ENCODE measurements around the gene NUMB.

The NUMB gene

DNA sequence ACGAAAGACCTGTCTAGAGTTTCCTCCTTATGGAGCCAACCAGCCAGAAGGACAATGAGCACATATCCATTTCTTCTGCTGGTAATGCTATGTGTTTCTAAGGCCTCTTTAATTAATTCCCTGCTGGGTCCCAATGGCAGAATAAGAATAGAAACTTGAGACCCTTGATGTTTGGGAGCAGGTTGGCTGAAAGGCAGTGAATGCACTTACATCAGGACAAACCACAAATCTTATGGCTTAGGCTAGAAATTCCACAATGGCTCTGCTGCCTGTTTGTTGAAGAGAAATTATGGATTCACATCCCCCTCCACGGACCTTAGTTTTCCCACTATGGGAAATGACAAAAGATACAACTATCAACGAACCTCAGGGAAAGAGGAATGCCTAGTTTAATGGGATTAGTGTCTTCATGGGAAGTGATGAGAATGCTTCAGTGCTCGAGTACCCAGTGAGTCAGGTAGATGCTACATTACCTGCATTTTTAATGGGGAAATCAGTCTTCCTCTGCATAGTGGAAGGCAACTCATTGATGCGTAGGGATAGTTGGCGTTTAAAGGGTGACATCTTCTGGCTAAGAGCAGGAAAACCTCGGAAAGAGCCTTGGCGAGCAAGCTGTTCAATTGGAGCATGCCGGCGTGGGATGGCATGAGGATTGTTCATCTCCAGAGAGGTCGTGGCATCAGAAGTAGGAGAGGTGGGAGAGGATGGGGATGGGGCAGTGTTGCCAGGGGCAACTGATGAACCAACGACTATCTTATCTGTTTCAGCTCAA is 174.6 kb downstream of the NUMB start:
- no peak for FAIRE-seq

DNA sequence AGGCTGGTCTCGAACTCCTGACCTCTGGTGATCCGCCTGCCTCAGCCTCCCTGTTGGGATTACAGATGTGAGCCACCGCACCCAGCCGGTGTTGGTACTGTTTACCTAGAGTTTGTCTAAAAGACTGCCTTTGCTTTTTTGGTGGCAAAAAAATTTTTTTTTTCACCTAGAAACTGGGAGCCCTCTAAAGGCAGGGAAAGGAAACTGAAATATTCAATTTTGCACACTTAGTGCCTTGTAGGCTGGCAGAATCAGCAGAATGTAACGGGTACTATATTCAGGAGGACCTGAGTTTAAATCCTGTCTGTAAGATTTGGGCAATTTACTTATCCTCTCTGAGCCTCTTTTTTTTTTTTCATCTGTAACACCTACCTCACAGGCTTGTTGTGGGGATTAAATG is 177.4 kb downstream of the NUMB start:
- no peak for FAIRE-seq

- no peak for FAIRE-seq
Observed at GRCh38 chr14:73277376-73277775, 181.0 kb downstream of the NUMB start.

- no peak for FAIRE-seq
Observed at GRCh38 chr14:73276836-73277235, 181.5 kb downstream of the NUMB start.

- no peak for FAIRE-seq
Observed at GRCh38 chr14:73273799-73274198, 184.5 kb downstream of the NUMB start.

DNA sequence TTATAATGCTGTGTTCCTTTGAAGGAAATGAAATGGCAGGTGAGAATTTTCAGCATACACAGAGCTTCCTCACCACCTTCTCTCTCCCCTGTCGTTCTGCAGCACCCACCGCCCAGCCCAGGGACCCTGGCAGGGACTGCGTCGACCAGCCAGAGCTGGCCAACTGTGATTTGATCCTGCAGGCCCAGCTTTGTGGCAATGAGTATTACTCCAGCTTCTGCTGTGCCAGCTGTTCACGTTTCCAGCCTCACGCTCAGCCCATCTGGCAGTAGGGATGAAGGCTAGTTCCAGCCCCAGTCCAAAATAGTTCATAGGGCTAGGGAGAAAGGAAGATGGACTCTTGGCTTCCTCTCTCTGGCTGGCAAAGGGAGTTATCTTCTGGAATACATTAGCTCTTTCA is 186.0 kb downstream of the NUMB start:
- FAIRE-seq: no peak

DNA sequence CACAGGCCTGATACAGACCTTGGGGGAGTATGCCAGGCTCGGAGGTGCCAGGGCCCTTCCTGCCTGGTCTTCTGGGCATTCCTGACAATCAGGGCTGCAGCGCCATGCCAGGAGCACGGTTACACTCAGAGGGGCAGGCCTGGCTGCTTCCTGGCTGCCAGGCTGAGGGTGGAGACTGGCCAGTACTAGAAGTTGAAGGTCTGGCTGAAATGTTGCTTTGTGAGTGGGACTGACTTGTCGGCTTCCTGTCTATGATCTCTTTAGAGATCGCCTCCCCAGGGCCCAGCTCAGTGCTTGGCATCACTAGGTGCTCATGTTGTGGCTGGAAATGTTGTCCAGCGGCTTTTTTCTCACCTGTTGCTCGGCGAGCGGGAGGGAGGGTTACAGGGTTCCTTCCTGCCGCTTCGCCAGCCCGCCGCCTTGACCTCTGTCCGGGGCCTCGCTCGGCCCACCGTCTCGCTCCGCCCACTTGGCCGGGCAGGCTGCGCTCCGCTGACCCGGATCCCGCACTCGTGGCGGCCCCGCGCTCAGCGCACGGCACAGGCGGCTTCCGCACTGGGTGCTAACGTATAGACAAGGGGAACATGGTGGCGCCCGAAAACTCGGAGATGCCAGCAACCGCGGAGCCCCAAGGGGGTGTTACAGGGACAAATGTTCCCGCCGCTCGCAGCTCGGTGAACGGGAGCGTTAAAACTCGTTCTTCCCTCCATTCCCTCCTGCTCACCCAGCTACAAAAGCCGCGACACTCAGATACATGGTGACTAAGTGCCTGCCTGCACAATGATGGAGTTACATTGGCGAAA is 188.4 kb downstream of the NUMB start:
- FAIRE-seq: no peak

DNA sequence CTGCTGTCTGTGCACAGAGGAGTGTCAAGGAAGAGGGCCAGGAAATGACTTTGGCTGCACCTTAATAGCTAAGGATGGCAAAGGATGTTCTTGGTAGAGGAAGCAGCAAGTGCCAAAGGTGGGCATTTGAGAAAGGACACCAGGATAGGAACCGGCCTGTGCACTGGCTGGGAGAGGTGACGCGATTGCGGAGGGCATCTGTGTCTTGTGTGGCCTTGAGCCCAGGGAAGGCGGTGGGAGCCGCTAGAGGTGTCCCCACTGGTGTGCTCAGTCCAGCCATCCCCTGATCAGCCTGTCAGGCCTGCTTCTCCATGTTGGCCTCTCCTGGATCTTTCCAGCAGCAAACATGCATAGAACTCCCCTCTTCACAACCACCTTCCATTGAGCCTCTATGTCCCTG is 190.9 kb downstream of the NUMB start:
- no peak for FAIRE-seq

DNA sequence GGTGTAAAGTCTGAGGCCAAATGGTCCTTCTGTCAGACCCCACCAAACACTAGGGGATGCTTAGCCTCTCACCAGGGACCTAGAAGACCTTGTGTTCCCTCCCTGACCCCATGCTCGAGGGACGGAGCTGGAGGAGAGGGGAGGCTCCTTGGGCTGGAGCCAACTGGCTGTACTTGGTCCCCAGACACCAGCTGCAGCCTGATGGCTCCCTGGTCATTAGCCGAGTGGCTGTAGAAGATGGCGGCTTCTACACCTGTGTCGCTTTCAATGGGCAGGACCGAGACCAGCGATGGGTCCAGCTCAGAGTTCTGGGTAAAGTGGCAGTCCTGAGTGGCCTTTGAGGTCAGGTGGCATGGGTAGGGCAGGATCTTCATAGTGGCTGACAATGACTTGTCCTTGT is 192.0 kb downstream of the NUMB start:
- FAIRE-seq: no peak

GRCh38 chr14:73265721-73266046 is 192.7 kb downstream of the NUMB start:
- no peak for FAIRE-seq

- no peak for FAIRE-seq
Observed at GRCh38 chr14:73264885-73265720, 193.2 kb downstream of the NUMB start.

DNA sequence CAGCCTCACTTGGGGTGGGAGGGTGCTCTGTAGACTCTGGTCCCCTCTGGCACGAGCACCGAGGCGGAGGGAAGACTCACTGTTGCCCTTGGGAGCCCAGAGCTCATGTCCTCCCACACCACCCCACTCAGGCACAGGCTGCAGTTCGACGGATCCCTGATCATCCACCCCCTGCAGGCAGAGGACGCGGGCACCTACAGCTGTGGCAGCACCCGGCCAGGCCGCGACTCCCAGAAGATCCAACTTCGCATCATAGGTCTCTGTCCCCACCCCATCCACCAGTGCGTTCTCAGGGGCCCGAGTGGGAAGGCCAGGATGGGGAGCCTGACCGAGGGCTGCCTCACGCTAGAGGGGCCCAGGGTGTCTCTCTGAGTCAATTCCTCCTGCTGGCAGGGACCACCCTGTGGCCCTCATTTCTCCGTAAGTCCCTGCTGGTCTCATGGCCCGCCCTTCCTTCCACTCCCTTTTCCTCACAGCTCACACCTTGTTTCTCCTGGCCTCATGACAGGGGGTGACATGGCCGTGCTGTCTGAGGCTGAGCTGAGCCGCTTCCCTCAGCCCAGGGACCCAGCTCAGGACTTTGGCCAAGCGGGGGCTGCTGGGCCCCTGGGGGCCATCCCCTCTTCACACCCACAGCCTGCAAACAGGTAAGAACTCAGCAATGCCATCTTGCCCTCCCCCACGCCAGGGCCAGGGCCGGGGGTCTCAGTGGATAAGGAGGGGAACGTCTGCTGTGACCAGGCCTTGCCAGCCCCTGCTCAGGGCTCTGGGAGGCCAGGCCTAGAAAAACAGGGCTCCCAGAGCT is 194.1 kb downstream of the NUMB start:
- FAIRE-seq: no peak

- FAIRE-seq: no peak
Observed at GRCh38 chr14:73263606-73264005, 194.7 kb downstream of the NUMB start.

GRCh38 chr14:73262427-73263183 is 195.7 kb downstream of the NUMB start:
- no peak for FAIRE-seq

DNA sequence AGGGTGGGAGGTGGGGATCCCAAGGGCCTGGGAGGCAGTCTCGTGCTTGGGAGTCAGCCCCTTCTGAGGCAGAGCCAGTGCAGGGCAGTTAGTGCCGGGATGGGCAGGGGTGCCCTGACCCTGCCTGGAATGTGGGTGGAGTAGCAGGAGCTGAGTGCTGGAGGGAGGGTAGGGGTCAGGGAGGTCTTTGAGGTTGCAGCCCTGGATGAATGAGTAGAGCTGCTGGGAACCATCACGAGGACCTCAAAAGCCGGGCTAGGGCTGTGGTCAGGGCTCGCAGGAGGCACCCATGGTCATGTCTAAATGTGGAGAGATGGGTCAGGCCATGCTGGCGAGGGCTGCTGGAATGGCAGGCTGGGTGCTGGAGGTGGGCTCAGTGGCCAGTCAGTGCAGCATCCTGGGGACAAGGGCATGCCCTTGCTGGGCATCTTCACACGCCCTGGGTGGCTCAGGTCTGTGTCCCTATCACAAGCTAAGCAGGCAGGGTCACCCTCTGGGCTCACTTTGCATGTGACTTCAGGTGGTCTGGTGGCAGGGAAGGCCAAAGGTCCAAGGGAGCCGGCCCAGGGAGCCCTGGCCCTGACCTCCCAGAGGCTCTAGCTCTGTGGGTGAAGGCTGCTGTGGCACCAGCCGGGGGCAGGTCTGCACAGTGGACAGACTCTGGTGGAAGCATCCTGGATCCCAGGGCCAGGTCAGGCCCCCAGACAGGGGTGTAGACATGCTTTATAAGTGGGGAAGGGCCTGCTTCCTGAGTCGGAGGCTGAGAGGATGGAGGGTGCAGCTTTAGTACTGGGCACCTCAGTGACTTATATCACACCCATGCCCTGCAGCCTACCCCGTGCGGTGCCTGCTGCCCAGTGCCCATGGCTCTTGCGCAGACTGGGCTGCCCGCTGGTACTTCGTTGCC is 196.6 kb downstream of the NUMB start:
- no peak for FAIRE-seq

- no peak for FAIRE-seq
Observed at GRCh38 chr14:73261075-73261474, 197.3 kb downstream of the NUMB start.

DNA sequence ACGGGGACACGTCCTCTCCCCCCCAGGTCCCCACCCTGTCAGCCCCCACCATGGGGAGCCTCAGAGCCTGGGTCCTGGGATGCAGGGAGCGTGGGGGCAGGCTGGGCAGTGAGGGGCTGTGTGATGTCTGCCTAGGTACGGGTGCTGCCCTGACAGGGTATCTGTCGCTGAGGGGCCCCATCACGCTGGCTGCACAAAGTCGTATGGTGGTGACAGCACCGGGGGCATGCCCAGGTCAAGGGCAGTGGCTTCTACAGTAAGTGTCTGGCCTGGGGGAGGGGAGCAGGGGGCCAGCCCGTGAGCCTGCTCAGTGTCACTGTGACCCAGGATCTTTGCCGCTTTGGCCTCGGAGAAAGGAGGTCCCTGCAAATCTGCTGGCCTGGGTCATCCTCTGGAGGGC is 197.8 kb downstream of the NUMB start:
- no peak for FAIRE-seq

GRCh38 chr14:73259837-73260236 is 198.5 kb downstream of the NUMB start:
- FAIRE-seq: no peak

GRCh38 chr14:73258845-73259611 is 199.3 kb downstream of the NUMB start:
- no peak for FAIRE-seq

DNA sequence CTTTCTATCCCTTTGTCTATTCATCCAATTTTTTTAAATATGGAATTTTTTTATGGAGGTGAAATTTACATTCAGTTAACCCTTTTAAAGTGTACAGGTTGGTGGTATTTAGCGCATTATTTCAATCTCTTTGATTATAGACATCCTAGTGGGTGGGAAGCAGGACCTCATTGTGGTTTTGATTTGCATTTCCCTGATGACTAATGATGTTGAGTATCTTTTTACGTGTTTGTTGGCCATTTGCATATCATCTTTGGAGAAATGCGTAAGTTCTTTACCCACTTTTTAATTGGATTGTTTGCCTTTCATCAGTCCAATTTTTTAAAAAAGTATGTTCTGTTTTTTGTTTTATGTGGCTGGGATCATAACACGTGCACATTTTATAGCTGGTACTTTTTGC is 200.3 kb downstream of the NUMB start:
- no peak for FAIRE-seq
